Measurements from ENCODE around the gene ARHGAP44.

ARHGAP44 gene

GRCh38 chr17:13030459-13031300, 241.4 kb downstream of the ARHGAP44 start:
- peak; percentile 74 for DNase-seq

- DNase-seq: peak; percentile 59
These were observed 242.5 kb downstream of the ARHGAP44 start for GRCh38 chr17:13031718-13032350.

GRCh38 chr17:13035420-13035819, 246.1 kb downstream of the ARHGAP44 start:
- DNase-seq: no peak

GRCh38 chr17:13036751-13037150, 247.5 kb downstream of the ARHGAP44 start:
- DNase-seq: no peak

GRCh38 chr17:13038931-13039665, 249.8 kb downstream of the ARHGAP44 start:
- DNase-seq: no peak
